ENCODE measurements around the gene LRIG2.

DNA sequence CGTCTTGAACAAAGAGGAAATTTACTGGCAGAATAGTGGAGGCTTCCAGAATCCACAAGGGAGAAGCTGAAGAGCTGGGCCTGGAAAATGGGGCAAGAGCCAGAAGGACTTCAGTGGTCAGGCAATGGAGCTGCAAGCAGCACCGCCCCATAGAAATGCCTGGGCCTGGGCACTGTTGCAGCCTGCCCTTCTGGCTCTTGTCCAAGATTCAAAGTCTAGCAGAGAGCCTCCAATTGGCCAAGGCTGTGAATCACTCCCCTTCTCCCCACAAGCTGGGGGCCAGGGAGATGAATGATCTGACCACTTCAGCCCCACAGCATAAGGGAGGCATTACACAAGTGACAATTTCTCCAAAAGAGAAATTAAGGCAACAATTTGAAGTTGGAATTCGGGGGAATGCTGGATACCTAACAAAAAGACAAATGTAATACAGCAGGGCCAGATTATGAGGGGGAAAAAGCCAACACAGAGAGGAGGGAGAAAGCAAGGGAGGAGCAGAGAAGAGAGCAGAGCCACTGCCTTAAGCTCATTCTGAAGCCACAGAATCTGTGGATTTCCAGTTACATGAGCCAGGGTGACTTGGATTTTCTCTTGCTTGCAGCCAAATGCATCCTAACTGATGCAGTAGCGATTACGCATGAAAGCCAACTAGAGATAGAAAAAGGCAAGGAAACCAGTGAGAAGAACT is 80.3 kb downstream of the LRIG2 start:
- TF ChIP-seq, protein P1, sequence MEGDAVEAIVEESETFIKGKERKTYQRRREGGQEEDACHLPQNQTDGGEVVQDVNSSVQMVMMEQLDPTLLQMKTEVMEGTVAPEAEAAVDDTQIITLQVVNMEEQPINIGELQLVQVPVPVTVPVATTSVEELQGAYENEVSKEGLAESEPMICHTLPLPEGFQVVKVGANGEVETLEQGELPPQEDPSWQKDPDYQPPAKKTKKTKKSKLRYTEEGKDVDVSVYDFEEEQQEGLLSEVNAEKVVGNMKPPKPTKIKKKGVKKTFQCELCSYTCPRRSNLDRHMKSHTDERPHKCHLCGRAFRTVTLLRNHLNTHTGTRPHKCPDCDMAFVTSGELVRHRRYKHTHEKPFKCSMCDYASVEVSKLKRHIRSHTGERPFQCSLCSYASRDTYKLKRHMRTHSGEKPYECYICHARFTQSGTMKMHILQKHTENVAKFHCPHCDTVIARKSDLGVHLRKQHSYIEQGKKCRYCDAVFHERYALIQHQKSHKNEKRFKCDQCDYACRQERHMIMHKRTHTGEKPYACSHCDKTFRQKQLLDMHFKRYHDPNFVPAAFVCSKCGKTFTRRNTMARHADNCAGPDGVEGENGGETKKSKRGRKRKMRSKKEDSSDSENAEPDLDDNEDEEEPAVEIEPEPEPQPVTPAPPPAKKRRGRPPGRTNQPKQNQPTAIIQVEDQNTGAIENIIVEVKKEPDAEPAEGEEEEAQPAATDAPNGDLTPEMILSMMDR (conservative IDR thresholded peaks at IDR 0.05; ENCODE audit: low read depth, low read length), result no peak
- TF ChIP-seq CHD1 (IDR thresholded peaks at IDR 0.05; ENCODE audit: low read depth, low read length) (no peak), POLR2A (IDR thresholded peaks at IDR 0.05; ENCODE audit: low read depth, low read length) (no peak), MXI1 (IDR thresholded peaks at IDR 0.05; ENCODE audit: borderline replicate concordance, low read depth, low read length) (no peak), MAFK (IDR thresholded peaks at IDR 0.05; ENCODE audit: low read depth, low read length) (no peak)

Measured in IMR-90 (cell line).